Measurements from ENCODE around the gene TMIE.

GRCh38 chr3:46731795-46732194 is 30.6 kb downstream of the TMIE start:
- TF ChIP-seq CTCF (conservative IDR thresholded peaks at IDR 0.05; ENCODE audit: low read depth, low read length) (no peak), MAZ (IDR thresholded peaks at IDR 0.05; ENCODE audit: borderline replicate concordance, low read depth, low read length) (no peak), SMC3 (IDR thresholded peaks at IDR 0.05; ENCODE audit: low read depth, low read length) (no peak), MXI1 (IDR thresholded peaks at IDR 0.05; ENCODE audit: borderline replicate concordance, low read depth, low read length) (no peak), POLR2A (IDR thresholded peaks at IDR 0.05; ENCODE audit: low read depth, low read length) (no peak), MAFK (IDR thresholded peaks at IDR 0.05; ENCODE audit: low read depth, low read length) (no peak)

Data from IMR-90 (cell line).